HepG2 (cell line): ENCODE measurements around the gene ZNF416. TPM values are rescaled to one million over a fixed set of nuclear protein-coding genes. Genes with fewer than 3 reads are reported as not detected.

ENCODE experiments used
- AGO2 ChIP-seq: fragments of 200-400 bp; formaldehyde crosslinking; optimal IDR thresholded peaks from 2 replicates; pipeline ENCODE3; 2017; ENCODE audit warnings: mild to moderate bottlenecking, low read depth, low read length, moderate library complexity
- FLYWCH1 ChIP-seq: sonication (generic); formaldehyde crosslinking; IDR thresholded peaks from 2 replicates; pipeline ENCODE4 v1.8.1; 2023; ENCODE audit warnings: mild to moderate bottlenecking, missing genetic modification reagents
- FOXC1 ChIP-seq: sonication (generic); formaldehyde crosslinking; IDR thresholded peaks from 2 replicates; pipeline ENCODE4 v1.8.0; 2022; ENCODE audit warnings: mild to moderate bottlenecking, missing genetic modification reagents, borderline replicate concordance
- FOXM1 ChIP-seq: sonication (generic); formaldehyde crosslinking; IDR thresholded peaks from 2 replicates; pipeline ENCODE4 v1.5.0; 2020; ENCODE audit warnings: missing genetic modification reagents
- GATAD1 ChIP-seq: IDR thresholded peaks from 2 replicates; pipeline ENCODE4 v1.6.1; 2016; ENCODE audit warnings: missing genetic modification reagents, missing compliant biosample characterization
- HNF4A ChIP-seq: sonication (generic); formaldehyde crosslinking; IDR thresholded peaks from 2 replicates; pipeline ENCODE4 v1.4.0; 2020; ENCODE audit warnings: missing genetic modification reagents
- KDM2A ChIP-seq: sonication (generic); formaldehyde crosslinking; IDR thresholded peaks from 2 replicates; pipeline ENCODE4 v1.4.0; 2020; ENCODE audit warnings: low read depth, missing genetic modification reagents, borderline replicate concordance
- KDM5A ChIP-seq: fragments of 200-600 bp; sonication (generic); IDR thresholded peaks from 2 replicates; pipeline ENCODE4 v1.7.0; 2018; ENCODE audit warnings: antibody characterized with exemption, mild to moderate bottlenecking, low read length, borderline replicate concordance
- MTA3 ChIP-seq: sonication (generic); formaldehyde crosslinking; IDR thresholded peaks from 2 replicates; pipeline ENCODE4 v1.4.0; 2020; ENCODE audit warnings: missing genetic modification reagents
- MYC ChIP-seq: sonication (generic); formaldehyde crosslinking; IDR thresholded peaks from 2 replicates; pipeline ENCODE4 v1.9.0; 2021; ENCODE audit warnings: missing genetic modification reagents, borderline replicate concordance
- NFYB ChIP-seq: sonication (generic); formaldehyde crosslinking; IDR thresholded peaks from 2 replicates; pipeline ENCODE4 v1.4.0; 2020; ENCODE audit warnings: missing genetic modification reagents
- PAX8 ChIP-seq: sonication (generic); formaldehyde crosslinking; IDR thresholded peaks from 2 replicates; pipeline ENCODE4 v1.8.0; 2022; ENCODE audit warnings: mild to moderate bottlenecking, missing genetic modification reagents, borderline replicate concordance
- POLR2AphosphoS5 ChIP-seq: IDR thresholded peaks from 2 replicates; pipeline ENCODE4 v1.6.1; 2012; ENCODE audit warnings: low read depth, low read length
- SIN3B ChIP-seq: fragments of 150-350 bp; IDR thresholded peaks from 2 replicates; pipeline ENCODE4 v1.6.1; 2014; ENCODE audit warnings: low read length
- TBX2 ChIP-seq: sonication (generic); formaldehyde crosslinking; IDR thresholded peaks from 2 replicates; pipeline ENCODE4 v1.5.0; 2020; ENCODE audit warnings: missing genetic modification reagents, mild to moderate bottlenecking, borderline replicate concordance
- ZFX ChIP-seq: sonication (generic); formaldehyde crosslinking; IDR thresholded peaks from 2 replicates; pipeline ENCODE4 v1.4.0; 2020; ENCODE audit warnings: mild to moderate bottlenecking, low read depth, missing genetic modification reagents, moderate library complexity
- ZNF350 ChIP-seq: sonication (generic); formaldehyde crosslinking; IDR thresholded peaks from 2 replicates; pipeline ENCODE4 v1.4.0; 2020; ENCODE audit warnings: mild to moderate bottlenecking, low read depth, missing genetic modification reagents, borderline replicate concordance
- ZNF430 ChIP-seq: sonication (generic); formaldehyde crosslinking; IDR thresholded peaks from 2 replicates; pipeline ENCODE4 v1.9.0; 2021; ENCODE audit warnings: mild to moderate bottlenecking, missing genetic modification reagents
- ZNF768 ChIP-seq: sonication (generic); formaldehyde crosslinking; IDR thresholded peaks from 2 replicates; pipeline ENCODE4 v1.4.0; 2020; ENCODE audit warnings: missing genetic modification reagents
- polyA plus RNA-seq, 8 experiments: library from polyadenylated mRNA; depleted of rRNA in 3 of 8; stranded (reverse) in 7 of 8; unstranded in 1 of 8; fragments of >200 nt; fragmentation: Illumina TruSeq in 4 of 8; extraction: Trizol in 4 of 8; gene quantifications; 2 replicates each; pipeline versions ENCODE4 v1.2.1 to v1.2.3, GENCODE V29; 2011 to 2016; ENCODE audit warnings: low read depth in 4 of 8, missing spikeins in 1 of 8, mixed read lengths in 1 of 8; ENCODE audit not compliant: insufficient read depth in 1 of 8
- total RNA-seq, 5 experiments: library from RNA; depleted of rRNA; stranded (reverse); fragments of >200 nt; fragmentation: Illumina TruSeq; extraction: Trizol; gene quantifications; 2 replicates each; pipeline ENCODE4 v1.2.3, GENCODE V29; 2016; ENCODE audit warnings: low read depth in 1 of 5
- TF ChIP-seq, protein P1 (sequence below): sonication (generic); formaldehyde crosslinking; IDR thresholded peaks from 2 replicates; pipeline ENCODE4 v1.4.0; 2020; ENCODE audit warnings: missing genetic modification reagents
- TF ChIP-seq, protein P2 (sequence below): sonication (generic); formaldehyde crosslinking; IDR thresholded peaks from 2 replicates; pipeline ENCODE4 v1.4.0; 2020; ENCODE audit warnings: missing genetic modification reagents
- TF ChIP-seq, protein P3 (sequence below): IDR thresholded peaks from 2 replicates; pipeline ENCODE4 v1.6.1; 2016; ENCODE audit warnings: missing genetic modification reagents, missing compliant biosample characterization

Gene ZNF416
- total and polyA plus RNA-seq, 2 of the 13 experiments (the other 11 are each of a cell fraction or from before 2014, with no cell fraction given) = 1.5 to 5.3 TPM

DNA sequence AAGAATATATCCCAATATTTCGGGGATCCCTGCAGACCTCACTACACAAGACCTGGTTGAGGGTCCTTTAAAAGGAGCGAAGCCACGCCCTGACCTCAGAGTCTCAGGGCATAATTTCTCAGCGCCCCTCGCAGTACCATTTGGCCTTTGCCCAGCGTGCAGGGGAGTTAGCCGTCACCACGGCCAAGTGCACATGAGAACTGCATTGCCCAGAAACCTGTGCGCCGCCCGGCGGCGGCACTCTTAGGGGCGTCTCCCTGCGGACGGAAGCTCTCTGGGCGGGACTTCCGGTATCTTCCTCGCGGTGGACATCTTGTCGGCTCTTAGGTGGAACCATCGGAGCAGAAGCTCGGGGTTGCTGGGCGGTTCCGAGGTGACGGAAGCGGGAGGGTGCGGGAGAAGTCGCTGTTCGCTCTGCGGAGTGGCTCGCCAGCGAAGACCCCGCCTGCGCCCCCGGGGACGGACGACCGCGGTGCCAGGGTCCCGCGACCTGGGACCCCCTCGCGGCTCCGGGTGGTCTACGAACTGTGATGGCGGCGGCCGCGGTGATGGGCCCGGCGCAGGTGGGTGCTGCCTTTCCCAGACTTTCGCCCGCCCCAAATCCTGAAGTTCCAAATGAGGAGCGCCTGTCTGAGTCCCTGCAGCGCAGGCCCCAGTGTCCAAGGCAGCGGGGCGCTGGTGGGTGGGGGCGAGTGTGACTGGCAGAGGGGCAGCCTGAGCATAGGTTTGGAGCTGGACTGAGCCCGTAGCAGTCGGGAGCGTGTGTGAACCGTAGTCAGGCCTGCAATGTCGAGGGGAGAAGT lies 35.4 kb upstream of the ZNF416 start, which contains the start of gene ZNF134 (continued):
- TF ChIP-seq, protein P1, sequence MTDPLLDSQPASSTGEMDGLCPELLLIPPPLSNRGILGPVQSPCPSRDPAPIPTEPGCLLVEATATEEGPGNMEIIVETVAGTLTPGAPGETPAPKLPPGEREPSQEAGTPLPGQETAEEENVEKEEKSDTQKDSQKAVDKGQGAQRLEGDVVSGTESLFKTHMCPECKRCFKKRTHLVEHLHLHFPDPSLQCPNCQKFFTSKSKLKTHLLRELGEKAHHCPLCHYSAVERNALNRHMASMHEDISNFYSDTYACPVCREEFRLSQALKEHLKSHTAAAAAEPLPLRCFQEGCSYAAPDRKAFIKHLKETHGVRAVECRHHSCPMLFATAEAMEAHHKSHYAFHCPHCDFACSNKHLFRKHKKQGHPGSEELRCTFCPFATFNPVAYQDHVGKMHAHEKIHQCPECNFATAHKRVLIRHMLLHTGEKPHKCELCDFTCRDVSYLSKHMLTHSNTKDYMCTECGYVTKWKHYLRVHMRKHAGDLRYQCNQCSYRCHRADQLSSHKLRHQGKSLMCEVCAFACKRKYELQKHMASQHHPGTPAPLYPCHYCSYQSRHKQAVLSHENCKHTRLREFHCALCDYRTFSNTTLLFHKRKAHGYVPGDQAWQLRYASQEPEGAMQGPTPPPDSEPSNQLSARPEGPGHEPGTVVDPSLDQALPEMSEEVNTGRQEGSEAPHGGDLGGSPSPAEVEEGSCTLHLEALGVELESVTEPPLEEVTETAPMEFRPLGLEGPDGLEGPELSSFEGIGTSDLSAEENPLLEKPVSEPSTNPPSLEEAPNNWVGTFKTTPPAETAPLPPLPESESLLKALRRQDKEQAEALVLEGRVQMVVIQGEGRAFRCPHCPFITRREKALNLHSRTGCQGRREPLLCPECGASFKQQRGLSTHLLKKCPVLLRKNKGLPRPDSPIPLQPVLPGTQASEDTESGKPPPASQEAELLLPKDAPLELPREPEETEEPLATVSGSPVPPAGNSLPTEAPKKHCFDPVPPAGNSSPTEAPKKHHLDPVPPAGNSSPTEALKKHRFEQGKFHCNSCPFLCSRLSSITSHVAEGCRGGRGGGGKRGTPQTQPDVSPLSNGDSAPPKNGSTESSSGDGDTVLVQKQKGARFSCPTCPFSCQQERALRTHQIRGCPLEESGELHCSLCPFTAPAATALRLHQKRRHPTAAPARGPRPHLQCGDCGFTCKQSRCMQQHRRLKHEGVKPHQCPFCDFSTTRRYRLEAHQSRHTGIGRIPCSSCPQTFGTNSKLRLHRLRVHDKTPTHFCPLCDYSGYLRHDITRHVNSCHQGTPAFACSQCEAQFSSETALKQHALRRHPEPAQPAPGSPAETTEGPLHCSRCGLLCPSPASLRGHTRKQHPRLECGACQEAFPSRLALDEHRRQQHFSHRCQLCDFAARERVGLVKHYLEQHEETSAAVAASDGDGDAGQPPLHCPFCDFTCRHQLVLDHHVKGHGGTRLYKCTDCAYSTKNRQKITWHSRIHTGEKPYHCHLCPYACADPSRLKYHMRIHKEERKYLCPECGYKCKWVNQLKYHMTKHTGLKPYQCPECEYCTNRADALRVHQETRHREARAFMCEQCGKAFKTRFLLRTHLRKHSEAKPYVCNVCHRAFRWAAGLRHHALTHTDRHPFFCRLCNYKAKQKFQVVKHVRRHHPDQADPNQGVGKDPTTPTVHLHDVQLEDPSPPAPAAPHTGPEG (CRISPR knock-in tag) = peak; percentile 40; the same call in 1 of the 2 replicates
- TF ChIP-seq ZFX (peak; percentile 70), TBX2 (peak; percentile 85), AGO2 (peak; percentile 92), NFYB (peak; percentile 59), KDM2A (CRISPR knock-in tag) (peak; percentile 84; the same call in 1 of the 2 replicates), GATAD1 (CRISPR knock-in tag) (peak; percentile 84), MYC (CRISPR knock-in tag) (peak; percentile 61; the same call in 1 of the 2 replicates), PAX8 (CRISPR knock-in tag) (peak; percentile 42; the same call in 1 of the 2 replicates), HNF4A (peak; percentile 44), MTA3 (CRISPR knock-in tag) (no peak), FOXC1 (CRISPR knock-in tag) (peak; percentile 76; the same call in 1 of the 2 replicates), FLYWCH1 (no peak), KDM5A (peak; percentile 72; the same call in 1 of the 2 replicates), ZNF430 (CRISPR knock-in tag) (peak; percentile 42; the same call in 1 of the 2 replicates), FOXM1 (CRISPR knock-in tag) (0 out of 2 replicates have a peak, but pooled peaks have one; percentile 39), ZNF350 (CRISPR knock-in tag) (peak; percentile 71; the same call in 1 of the 2 replicates), SIN3B (peak; percentile 40; the same call in 1 of the 2 replicates), POLR2AphosphoS5 (peak; percentile 84), ZNF768 (peak; percentile 54; the same call in 1 of the 2 replicates)
- TF ChIP-seq, protein P2, sequence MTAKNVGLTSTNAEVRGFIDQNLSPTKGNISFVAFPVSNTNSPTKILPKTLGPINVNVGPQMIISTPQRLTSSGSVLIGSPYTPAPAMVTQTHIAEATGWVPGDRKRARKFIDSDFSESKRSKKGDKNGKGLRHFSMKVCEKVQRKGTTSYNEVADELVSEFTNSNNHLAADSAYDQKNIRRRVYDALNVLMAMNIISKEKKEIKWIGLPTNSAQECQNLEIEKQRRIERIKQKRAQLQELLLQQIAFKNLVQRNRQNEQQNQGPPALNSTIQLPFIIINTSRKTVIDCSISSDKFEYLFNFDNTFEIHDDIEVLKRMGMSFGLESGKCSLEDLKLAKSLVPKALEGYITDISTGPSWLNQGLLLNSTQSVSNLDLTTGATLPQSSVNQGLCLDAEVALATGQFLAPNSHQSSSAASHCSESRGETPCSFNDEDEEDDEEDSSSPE (CRISPR knock-in tag) = peak; percentile 61; the same call in 1 of the 2 replicates
- TF ChIP-seq, protein P3, sequence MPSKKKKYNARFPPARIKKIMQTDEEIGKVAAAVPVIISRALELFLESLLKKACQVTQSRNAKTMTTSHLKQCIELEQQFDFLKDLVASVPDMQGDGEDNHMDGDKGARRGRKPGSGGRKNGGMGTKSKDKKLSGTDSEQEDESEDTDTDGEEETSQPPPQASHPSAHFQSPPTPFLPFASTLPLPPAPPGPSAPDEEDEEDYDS = peak; percentile 53; the same call in 1 of the 2 replicates
